HG03575 (cell line): ENCODE data around the gene POU6F2.
"Not testable (repeated sequence)": the region's sequence is repeated elsewhere in the genome, so short reads cannot be mapped to it uniquely, and the experiment has no call there.

Source experiments
- ATAC-seq: cut with Tn5 transposase; IDR thresholded peaks from one replicate; pipeline ENCODE4 v1.9.1; 2021; ENCODE audit not compliant: unreplicated experiment, insufficient number of reproducible peaks, low FRiP score; ENCODE audit errors: extremely low read depth

Gene POU6F2

GRCh38 chr7:38977685-38978084 is at the start of gene POU6F2:
TSS of gene POU6F2 (plus strand) at chr7:38977909. CDS start at chr7:38977954, 45 bp downstream.
- ATAC-seq: no peak

GRCh38 chr7:38928506-38928905 is 49.2 kb upstream of the POU6F2 start:
- ATAC-seq: no peak

- ATAC-seq: no peak
Observed at GRCh38 chr7:38929460-38930171, 48.1 kb upstream of the POU6F2 start.

GRCh38 chr7:38932509-38933168 is 45.1 kb upstream of the POU6F2 start:
- no peak for ATAC-seq

GRCh38 chr7:38934051-38934450 is 43.7 kb upstream of the POU6F2 start:
- ATAC-seq: no peak

GRCh38 chr7:38934536-38934935 is 43.2 kb upstream of the POU6F2 start:
- ATAC-seq: no peak

GRCh38 chr7:38936641-38937040 is 41.1 kb upstream of the POU6F2 start:
- no peak for ATAC-seq

GRCh38 chr7:38938001-38938485 is 39.7 kb upstream of the POU6F2 start:
- ATAC-seq: no peak

- no peak for ATAC-seq
Observed at GRCh38 chr7:38938589-38938988, 39.1 kb upstream of the POU6F2 start.

GRCh38 chr7:38940774-38941173 is 36.9 kb upstream of the POU6F2 start:
- no peak for ATAC-seq

GRCh38 chr7:38942431-38943051 is 35.2 kb upstream of the POU6F2 start:
- no peak for ATAC-seq

- not testable (repeated sequence) for ATAC-seq
Observed at GRCh38 chr7:38947541-38947940, 30.2 kb upstream of the POU6F2 start.

- ATAC-seq: no peak
Observed at GRCh38 chr7:38950309-38950708, 27.4 kb upstream of the POU6F2 start.

- ATAC-seq: no peak
Observed at GRCh38 chr7:38951213-38951612, 26.5 kb upstream of the POU6F2 start.

- ATAC-seq: no peak
Observed at GRCh38 chr7:38953227-38953626, 24.5 kb upstream of the POU6F2 start.

GRCh38 chr7:38953971-38954370 is 23.7 kb upstream of the POU6F2 start:
- ATAC-seq: no peak

- no peak for ATAC-seq
Observed at GRCh38 chr7:38955892-38956291, 21.8 kb upstream of the POU6F2 start.

- no peak for ATAC-seq
Observed at GRCh38 chr7:38962028-38962427, 15.7 kb upstream of the POU6F2 start.

GRCh38 chr7:38964921-38965320 is 12.8 kb upstream of the POU6F2 start:
- ATAC-seq: no peak

GRCh38 chr7:38973760-38974159 is 3.9 kb upstream of the POU6F2 start:
- ATAC-seq: no peak
